GM12891 (cell line): ENCODE data around the gene IMMP2L.
"Not testable (repeated sequence)": the region's sequence is repeated elsewhere in the genome, so short reads cannot be mapped to it uniquely, and the experiment has no call there.

ENCODE experiments used
- DNase-seq: peaks from one replicate; pipeline ENCODE4 v3.0.0; 2011; ENCODE audit warnings: low spot score; ENCODE audit not compliant: insufficient read length
- FAIRE-seq: peaks from 2 replicates; lab custom pipeline; 2011; peaks lifted over from hg19 to GRCh38; lab: Jason Lieb, UNC
- PAX5 ChIP-seq: IDR thresholded peaks from 2 replicates; pipeline ENCODE4 v1.6.1; 2011; ENCODE audit warnings: low read length, moderate library complexity, mild to moderate bottlenecking; ENCODE audit not compliant: insufficient read depth, severe bottlenecking
- POLR2A ChIP-seq: IDR thresholded peaks from 2 replicates; pipeline ENCODE4 v1.6.1; 2011; ENCODE audit warnings: low read depth, low read length, control low read depth
- POLR2AphosphoS5 ChIP-seq: IDR thresholded peaks from 2 replicates; pipeline ENCODE4 v1.6.1; 2011; ENCODE audit warnings: low read depth, low read length, control low read depth
- POU2F2 ChIP-seq: IDR thresholded peaks from 2 replicates; pipeline ENCODE4 v1.6.1; 2011; ENCODE audit warnings: low read depth, mild to moderate bottlenecking, control low read depth, low read length, moderate library complexity
- SPI1 ChIP-seq: IDR thresholded peaks from 2 replicates; pipeline ENCODE4 v1.6.1; 2011; ENCODE audit warnings: low read depth, low read length, control low read depth
- TAF1 ChIP-seq: IDR thresholded peaks from 2 replicates; pipeline ENCODE4 v1.6.1; 2011; ENCODE audit warnings: low read depth, low read length, control low read depth

Gene IMMP2L

DNA sequence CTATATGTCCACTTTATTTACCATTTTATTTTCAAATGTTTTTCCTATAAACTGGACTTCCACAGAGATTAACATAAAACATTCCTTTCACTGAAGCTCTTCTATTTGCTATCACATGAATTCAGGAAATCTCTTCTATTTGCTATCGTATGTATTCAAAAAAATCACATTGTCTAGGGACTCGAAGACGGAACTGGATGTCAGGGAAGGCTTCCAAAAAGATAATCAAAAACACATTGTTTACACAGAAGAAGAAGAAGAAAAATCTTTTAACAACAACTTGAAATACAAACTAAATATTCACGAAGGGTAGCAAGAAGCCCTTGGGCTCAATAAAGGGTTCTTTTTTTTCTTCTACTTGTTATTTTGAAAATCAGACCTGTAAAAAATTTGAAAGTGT lies 897.5 kb downstream of the IMMP2L start:
- DNase-seq (no peak), FAIRE-seq (no peak)
- TF ChIP-seq PAX5 = no peak
- no peak for TF ChIP-seq SPI1
- TF ChIP-seq POU2F2 = no peak
- TF ChIP-seq TAF1 = no peak
- no peak for TF ChIP-seq POLR2AphosphoS5
- TF ChIP-seq POLR2A = no peak

DNA sequence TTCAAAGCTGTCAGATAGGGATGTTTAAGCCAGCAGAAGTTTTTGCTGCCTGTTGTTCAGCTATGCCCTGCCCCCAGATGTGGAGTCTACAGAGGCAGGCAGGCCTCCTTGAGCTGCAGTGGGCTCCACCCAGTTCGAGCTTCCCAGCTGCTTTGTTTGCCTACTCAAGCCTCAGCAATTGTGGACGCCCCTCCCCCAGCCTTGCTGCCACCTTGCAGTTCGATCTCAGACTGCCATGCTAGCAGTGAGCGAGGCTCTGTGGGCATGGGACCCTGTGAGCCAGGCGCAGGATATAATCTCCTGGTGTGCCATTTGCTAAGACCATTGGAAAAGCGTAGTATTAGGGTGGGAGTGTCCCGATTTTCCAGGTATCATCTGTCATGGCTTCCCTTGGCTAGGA lies 901.7 kb downstream of the IMMP2L start:
- FAIRE-seq, DNase-seq: not testable (repeated sequence)

DNA sequence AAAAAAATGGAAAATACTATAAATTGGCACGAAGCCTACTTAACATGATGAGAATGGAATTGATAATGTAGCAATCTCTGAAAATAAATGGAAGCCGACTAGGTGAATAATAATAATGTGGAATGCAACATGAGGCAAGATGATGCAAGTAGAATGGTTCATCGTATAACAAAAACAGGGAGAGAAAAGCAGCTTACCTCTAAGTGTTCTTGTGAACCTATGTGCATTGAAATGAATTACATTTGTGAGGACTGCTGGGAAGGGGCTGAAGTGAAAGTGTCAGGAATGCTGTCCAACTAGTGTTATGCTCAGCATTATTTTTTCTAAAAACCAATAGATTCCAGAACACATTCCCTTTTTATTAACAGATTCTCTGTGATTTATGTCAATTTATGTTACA lies 912.0 kb downstream of the IMMP2L start:
- FAIRE-seq = no peak

DNA sequence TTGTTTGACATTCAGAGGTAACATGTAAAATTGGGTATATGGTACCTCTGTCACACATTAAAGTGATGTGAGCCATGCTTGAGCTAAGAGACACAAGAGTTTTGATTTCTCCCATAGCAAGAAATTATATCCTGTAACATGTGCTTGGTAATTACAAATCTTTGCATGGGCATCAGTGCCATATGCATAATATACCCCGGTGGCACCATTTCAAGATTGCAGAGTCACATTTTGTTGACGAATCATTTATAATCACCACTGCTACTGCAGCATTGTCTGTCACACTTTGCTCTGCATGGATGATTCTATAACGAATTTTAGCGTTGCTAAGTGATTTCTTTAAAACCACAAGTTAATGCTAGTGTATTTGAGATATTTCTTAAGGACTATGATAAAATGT lies 915.0 kb downstream of the IMMP2L start:
- no peak for TF ChIP-seq POLR2A
- no peak for TF ChIP-seq SPI1
- no peak for TF ChIP-seq POLR2AphosphoS5
- TF ChIP-seq POU2F2 = no peak
- TF ChIP-seq TAF1 = no peak
- no peak for TF ChIP-seq PAX5
- DNase-seq (no peak), FAIRE-seq (no peak)

More for the DNA sequence above, 912.0 kb downstream of the IMMP2L start:
- TF ChIP-seq POU2F2 (no peak), SPI1 (no peak), POLR2AphosphoS5 (no peak), POLR2A (no peak), TAF1 (no peak)
- no peak for DNase-seq

DNA sequence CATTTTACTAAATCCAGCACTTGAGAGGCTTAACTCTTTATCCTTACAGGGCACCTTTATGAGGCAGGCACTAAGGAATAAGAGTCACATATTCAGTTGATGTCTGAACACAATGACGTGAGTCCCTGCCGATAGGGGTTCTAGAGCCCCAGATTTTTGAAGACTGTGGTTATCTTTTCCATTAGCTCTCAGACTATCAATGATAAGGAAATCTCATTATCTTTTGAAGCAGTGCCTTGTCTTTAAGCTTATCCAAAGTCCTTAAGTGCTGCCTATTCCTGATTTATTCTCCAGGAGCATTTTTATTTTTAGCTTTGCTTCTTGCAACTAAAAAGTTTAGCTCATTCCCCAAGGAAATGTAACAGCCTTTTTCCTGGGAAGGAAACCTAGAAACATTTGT lies 915.5 kb downstream of the IMMP2L start:
- no peak for TF ChIP-seq TAF1
- no peak for TF ChIP-seq POU2F2
- no peak for TF ChIP-seq SPI1
- no peak for TF ChIP-seq POLR2A
- no peak for TF ChIP-seq PAX5
- DNase-seq (no peak), FAIRE-seq (no peak)

DNA sequence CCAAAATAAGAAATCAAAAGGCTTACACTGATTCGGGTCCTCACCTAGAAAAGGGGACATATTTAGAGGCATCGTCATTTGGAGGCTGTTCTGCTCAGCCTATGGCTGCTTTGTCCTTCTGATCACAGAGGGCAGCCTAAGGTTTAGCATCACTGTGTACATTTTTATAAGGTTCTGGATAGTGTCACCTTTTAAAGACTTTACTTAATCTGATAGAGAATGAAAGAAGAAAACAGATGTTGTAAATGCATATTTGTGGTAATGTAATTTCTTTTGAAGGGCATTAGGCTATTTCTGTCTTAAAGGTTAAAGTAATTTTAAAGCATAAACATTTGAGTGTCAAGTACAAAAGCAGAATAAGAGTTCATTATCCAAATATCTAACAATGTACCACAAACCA lies 916.7 kb downstream of the IMMP2L start:
- no peak for DNase-seq
- FAIRE-seq = no peak
- no peak for TF ChIP-seq POLR2A
- TF ChIP-seq TAF1 = no peak
- TF ChIP-seq POU2F2 = no peak
- TF ChIP-seq SPI1 = no peak
- TF ChIP-seq POLR2AphosphoS5 = no peak
- TF ChIP-seq PAX5 = no peak

DNA sequence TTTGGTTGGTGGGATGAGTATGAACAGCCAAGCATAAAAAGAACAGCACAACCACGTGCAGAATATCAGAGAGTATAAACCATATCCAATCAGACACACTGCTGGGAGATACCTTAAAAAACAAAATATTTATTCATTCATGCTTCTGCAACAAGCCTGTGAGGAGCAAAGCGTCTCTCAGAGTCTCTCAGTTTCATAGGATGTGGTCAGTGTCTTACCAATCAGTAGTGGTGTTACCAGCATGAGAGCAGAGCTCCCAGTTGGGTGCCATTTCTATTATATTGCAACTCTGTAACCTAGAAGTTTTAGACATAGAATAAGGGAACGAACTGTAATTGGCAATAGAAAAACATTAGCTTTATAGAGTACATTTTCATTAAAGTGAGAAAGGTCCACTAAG lies 917.2 kb downstream of the IMMP2L start:
- FAIRE-seq = no peak
- no peak for TF ChIP-seq POU2F2
- TF ChIP-seq SPI1 = no peak
- no peak for TF ChIP-seq POLR2AphosphoS5
- TF ChIP-seq TAF1 = no peak
- no peak for TF ChIP-seq POLR2A
- no peak for TF ChIP-seq PAX5
- no peak for DNase-seq

DNA sequence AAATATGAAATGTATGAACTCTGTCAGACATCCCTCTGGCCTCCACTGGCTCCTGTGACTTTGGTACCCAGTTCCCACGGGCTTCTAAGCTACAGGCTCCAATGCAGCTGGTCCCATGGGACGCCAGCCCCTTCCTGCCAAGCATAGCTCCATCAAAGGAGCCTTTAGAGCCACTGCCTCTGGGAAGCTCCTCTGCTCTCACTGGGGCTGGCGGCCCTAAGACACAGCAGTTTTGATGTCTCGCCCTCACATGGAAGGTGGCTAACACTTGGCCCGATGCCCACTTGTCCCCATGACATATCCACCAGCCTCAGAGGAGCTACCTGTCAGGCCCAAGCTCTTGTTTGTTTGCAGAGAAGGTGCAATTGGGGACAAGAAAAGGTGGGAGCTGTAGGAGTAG lies 925.0 kb downstream of the IMMP2L start:
- DNase-seq = no peak
- FAIRE-seq = no peak
- TF ChIP-seq POLR2AphosphoS5 (no peak), POLR2A (no peak), TAF1 (no peak), PAX5 (no peak), SPI1 (no peak), POU2F2 (no peak)

DNA sequence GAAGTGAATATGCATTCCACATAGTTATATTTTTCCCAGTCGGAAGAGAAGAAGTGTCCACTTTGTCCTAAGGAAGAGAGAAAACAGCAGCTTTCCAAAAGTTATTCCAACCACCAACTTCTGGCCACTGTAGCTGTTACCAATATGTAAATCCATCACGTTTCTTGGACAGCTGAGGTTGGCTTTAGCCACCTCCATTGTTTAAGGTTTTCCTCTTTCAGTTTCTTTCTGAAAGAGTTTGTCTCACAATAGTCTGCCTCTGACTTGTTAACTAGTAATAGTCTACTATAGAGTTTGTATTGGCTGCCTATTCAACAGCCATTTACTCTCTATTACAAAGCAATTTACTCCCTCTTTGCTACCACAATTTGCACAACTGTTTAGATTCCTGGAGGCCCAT lies 929.0 kb downstream of the IMMP2L start:
- TF ChIP-seq POLR2AphosphoS5 = no peak
- TF ChIP-seq TAF1 = no peak
- TF ChIP-seq POU2F2 = no peak
- TF ChIP-seq PAX5 = no peak
- no peak for TF ChIP-seq SPI1
- FAIRE-seq (no peak), DNase-seq (no peak)

DNA sequence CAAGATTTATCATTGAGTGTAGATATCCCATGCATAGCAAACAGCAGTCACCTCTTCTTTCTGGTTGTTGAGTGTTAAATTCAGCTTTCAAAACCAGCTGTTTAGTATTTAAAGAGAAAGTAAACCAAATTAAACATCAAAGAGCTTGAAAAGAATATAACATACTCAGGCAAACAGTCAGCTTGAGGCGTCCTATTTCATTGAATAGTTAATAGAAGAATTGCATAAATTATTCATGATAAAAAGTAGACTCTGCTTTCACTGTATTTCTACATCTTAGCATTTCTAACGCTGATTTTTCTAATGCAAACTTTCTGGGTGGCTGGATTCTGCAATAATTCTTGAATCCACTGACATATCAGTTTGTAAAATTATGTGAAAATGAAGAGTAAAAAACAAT lies 935.9 kb downstream of the IMMP2L start:
- TF ChIP-seq POLR2AphosphoS5 (no peak), POU2F2 (no peak), TAF1 (no peak), POLR2A (no peak), SPI1 (no peak), PAX5 (no peak)
- FAIRE-seq = no peak
- DNase-seq = no peak

DNA sequence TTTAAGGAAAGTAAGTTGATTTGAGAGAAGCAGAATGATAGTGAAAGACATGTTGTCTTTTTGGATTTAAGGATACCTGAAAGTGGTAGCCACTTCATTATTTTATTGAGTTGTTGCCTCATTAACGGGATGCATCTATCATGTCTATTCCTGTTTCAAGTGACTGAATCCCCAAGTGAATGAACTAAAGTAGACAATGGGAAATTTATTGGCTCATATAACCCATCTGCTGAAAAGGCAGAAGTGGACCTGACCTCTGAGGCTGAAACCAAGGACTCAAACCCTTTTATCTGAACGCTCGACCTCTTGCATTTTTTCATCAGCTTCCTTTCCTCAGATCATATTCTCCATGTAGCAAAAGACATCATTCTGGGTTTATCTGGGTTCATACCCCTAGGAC lies 937.0 kb downstream of the IMMP2L start:
- FAIRE-seq (no peak), DNase-seq (no peak)
- TF ChIP-seq SPI1 = no peak
- TF ChIP-seq POLR2A = no peak
- no peak for TF ChIP-seq TAF1
- no peak for TF ChIP-seq PAX5
- no peak for TF ChIP-seq POU2F2
- no peak for TF ChIP-seq POLR2AphosphoS5
